ENCODE data around the gene HAPLN2.

DNA sequence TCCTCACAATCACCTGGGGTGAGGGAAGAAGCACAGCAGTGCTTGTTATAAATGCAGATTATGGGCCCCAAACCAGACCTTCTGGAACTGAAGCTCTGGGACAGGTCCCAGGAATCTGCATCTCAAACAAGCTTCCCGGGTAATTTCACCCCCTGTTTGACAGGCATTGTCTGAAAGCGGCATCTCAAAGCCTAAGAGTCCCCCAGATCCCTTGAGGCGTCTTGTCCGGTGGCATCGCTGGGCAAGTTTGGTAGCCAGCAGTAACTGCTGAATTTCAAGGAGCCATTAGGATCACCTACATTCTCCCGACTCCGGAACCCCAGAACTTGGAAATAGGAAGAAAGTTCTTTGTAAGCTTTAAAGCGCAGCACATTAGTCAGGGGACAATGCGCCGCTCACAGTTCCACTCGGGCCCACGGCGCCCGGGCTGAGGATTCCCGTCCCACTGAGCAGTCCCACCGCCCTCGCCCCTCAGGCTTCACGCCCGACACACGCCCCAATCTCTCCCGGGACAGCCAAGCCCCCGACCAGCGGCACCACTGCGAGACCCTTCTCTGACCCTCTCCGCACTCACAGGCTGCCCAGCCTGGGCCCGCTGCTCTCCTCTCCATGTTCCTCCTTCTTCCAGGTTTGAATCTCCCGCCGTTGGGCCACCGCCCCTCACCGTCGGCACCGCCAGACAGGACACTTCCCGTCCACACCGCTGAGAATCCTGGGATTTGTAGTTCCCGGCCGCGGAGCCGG, 47.1 kb upstream of the HAPLN2 start, which contains the start of gene IQGAP3:
- TF ChIP-seq, protein P1, sequence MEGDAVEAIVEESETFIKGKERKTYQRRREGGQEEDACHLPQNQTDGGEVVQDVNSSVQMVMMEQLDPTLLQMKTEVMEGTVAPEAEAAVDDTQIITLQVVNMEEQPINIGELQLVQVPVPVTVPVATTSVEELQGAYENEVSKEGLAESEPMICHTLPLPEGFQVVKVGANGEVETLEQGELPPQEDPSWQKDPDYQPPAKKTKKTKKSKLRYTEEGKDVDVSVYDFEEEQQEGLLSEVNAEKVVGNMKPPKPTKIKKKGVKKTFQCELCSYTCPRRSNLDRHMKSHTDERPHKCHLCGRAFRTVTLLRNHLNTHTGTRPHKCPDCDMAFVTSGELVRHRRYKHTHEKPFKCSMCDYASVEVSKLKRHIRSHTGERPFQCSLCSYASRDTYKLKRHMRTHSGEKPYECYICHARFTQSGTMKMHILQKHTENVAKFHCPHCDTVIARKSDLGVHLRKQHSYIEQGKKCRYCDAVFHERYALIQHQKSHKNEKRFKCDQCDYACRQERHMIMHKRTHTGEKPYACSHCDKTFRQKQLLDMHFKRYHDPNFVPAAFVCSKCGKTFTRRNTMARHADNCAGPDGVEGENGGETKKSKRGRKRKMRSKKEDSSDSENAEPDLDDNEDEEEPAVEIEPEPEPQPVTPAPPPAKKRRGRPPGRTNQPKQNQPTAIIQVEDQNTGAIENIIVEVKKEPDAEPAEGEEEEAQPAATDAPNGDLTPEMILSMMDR (optimal IDR thresholded peaks at IDR 0.05 in 1 of 3, IDR thresholded peaks at IDR 0.05 in 1 of 3, conservative IDR thresholded peaks at IDR 0.05 in 1 of 3; ENCODE audit: extremely low read depth in 1 of 3, insufficient read depth in 2 of 3, low read length in 3 of 3): no peak
- no peak for TF ChIP-seq EZH2 (IDR thresholded peaks at IDR 0.05; ENCODE audit: low read length)

Measured in keratinocyte (primary cell).